Upper lobe of right lung (tissue), 1 donor: Measurements from ENCODE around the gene HIPK1. TPM values are rescaled to one million over a fixed set of nuclear protein-coding genes. Genes with fewer than 3 reads are reported as not detected.
"Not testable (repeated sequence)": the region's sequence is repeated elsewhere in the genome, so short reads cannot be mapped to it uniquely, and the experiment has no call there.

ENCODE experiments used
- ATAC-seq: fragments of 200-7000 bp; cut with Tn5 transposase; one replicate; pipeline ENCODE4 v1.9.1; 2020; ENCODE audit warnings: mild to moderate bottlenecking, moderate library complexity
- DNase-seq: peaks from one replicate; pipeline ENCODE4 v3.0.0-alpha.2; 2020
- H3K27ac ChIP-seq: fragments of 200-600 bp; one replicate; pipeline ENCODE4 v1.8.0; 2022
- H3K27me3 ChIP-seq: fragments of 200-600 bp; one replicate; pipeline ENCODE4 v1.8.0; 2022; ENCODE audit warnings: mild to moderate bottlenecking
- H3K36me3 ChIP-seq: fragments of 200-600 bp; one replicate; pipeline ENCODE4 v1.8.0; 2022
- H3K4me1 ChIP-seq: fragments of 200-600 bp; one replicate; pipeline ENCODE4 v1.8.0; 2022
- H3K4me3 ChIP-seq: fragments of 200-600 bp; one replicate; pipeline ENCODE4 v1.8.0; 2022; ENCODE audit warnings: mild to moderate bottlenecking
- H3K9me3 ChIP-seq: fragments of 200-600 bp; one replicate; pipeline ENCODE4 v1.8.0; 2022
- intact Hi-C: fragments of 100-400 bp; cut with DNase I; formaldehyde crosslinking; loops from one replicate; pipeline ENCODE4 v1.11.0; 2022
- total RNA-seq: library from RNA; stranded (reverse); fragmentation: NEBNext Ultra II Directional; extraction: Animal tissue kit (Norgen Biotek cat#: 25700); gene quantifications from one replicate; pipeline ENCODE4 v1.2.1, GENCODE V29; 2021
- TF ChIP-seq, protein P1 (sequence below): fragments of 200-600 bp; IDR thresholded peaks from one replicate; pipeline ENCODE4 v1.8.0; 2022; ENCODE audit warnings: antibody characterized with exemption
- donor health status: DM: no; HTN: yes; CAD: no; lungs with severe emphysema.

Gene HIPK1
- total RNA-seq, 1 donor from 2014 or later: 77.8 TPM

DNA sequence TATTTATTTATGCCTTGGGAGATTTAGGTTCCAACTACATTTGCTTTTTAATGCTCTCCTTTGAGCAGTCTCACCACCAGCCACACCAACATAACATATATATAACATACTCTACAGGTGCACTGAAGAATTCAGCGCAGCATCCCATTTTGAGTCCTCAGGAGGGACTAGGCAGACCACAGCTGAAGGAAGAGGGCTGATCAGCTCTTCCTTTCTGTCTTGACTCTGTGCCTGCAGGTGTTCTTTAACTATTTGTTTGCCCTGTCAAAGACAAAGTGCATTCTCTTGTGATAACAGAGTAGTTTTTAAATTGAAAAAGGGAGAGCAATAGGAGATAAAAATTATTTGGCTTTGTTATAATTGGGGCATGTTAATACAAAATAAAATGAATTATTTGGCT lies 17.0 kb downstream of the HIPK1 start:
- Histone ChIP-seq H3K27ac (no peak overlapping the region), H3K27me3 (no peaks in the 10 kb centered on the region), H3K9me3 (no peaks in the 10 kb centered on the region), H3K36me3 (peaks cover 16% of the 10 kb centered on the region), H3K4me1 (peaks cover 32% of the 10 kb centered on the region), H3K4me3 (no peak overlapping the region)
- intact Hi-C loops: no loop called here
- ATAC-seq: no peak
- TF ChIP-seq, protein P1, sequence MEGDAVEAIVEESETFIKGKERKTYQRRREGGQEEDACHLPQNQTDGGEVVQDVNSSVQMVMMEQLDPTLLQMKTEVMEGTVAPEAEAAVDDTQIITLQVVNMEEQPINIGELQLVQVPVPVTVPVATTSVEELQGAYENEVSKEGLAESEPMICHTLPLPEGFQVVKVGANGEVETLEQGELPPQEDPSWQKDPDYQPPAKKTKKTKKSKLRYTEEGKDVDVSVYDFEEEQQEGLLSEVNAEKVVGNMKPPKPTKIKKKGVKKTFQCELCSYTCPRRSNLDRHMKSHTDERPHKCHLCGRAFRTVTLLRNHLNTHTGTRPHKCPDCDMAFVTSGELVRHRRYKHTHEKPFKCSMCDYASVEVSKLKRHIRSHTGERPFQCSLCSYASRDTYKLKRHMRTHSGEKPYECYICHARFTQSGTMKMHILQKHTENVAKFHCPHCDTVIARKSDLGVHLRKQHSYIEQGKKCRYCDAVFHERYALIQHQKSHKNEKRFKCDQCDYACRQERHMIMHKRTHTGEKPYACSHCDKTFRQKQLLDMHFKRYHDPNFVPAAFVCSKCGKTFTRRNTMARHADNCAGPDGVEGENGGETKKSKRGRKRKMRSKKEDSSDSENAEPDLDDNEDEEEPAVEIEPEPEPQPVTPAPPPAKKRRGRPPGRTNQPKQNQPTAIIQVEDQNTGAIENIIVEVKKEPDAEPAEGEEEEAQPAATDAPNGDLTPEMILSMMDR: no peak
- DNase-seq: no peak

DNA sequence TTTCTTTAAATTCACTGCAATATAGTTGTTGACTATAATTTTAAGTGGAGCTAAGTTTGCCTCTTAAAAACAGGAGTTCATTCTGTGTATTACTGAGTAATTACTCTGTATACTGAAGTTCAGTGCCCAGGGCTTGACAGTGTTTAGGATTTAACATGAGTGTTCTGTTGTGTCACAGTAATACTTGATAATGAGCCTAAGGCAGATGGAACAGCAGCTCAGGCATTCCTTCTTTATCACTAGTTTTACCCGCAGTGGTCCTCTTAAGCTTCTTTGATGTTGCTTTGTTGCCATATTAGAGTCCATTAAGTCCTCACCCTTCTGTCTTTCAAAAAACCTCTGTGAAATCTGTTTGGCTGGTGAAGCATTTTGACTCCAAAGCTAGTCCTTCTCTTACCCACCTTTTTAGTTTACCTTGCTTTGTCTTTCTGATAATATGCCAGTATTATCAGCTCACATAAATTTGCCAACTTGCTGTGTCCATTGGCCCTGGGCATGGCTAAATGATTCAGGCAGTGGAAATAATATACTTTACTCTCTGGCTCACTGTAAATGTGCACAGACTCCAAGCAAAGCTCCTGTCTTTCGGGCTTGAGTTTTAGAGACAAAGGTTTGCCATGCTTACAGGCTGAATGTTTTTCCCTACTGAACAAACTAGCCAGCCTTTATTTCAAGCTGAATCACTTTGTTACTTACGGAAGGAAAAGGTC lies 17.7 kb downstream of the HIPK1 start:
- TF ChIP-seq, protein P1: no peak
- intact Hi-C loops: no loop called here
- H3K27me3 ChIP-seq: no peaks in the 10 kb centered on the region
- no peaks in the 10 kb centered on the region for H3K9me3 ChIP-seq
- ATAC-seq: no peak
- peaks cover 9% of the 10 kb centered on the region for H3K36me3 ChIP-seq
- no peak for DNase-seq
- no peak overlapping the region for H3K4me3 ChIP-seq
- H3K27ac ChIP-seq: peak overlapping the region; percentile 53
- peaks cover 37% of the 10 kb centered on the region for H3K4me1 ChIP-seq

DNA sequence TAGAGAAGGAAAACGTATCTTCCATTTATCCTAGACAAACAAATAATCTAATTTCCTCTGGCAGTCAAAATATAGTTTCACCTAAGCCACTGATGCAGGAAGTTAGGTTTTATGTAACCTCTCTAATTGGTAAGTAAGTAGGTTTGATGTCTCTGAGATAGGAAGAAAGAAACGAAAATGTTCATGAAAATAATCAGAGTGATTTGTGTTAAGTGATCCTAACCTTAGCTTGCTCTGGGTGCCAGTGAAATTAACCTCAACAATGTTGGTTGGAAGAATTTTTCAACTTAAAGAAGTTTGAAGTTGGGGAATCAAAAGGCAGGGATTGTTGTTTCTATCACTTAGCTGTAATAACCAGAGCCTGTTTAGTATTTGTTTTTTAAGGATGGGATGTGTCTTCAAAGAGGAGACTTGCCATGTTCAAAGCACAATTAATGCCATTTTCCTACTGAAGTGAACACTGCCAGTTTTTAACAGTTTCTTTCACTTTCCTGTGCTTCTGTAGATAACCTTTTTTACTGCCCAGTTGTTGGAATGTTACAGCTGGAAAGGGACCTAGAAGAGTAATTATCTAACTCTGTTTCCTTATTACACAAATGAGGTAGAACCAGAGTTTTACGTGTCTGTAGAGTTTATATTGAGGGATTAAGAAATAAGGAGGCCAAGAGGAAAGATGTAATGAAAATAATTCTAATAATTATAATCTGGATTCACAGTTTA lies 18.4 kb downstream of the HIPK1 start:
- ATAC-seq: no peak
- Histone ChIP-seq H3K4me1 (peaks cover 41% of the 10 kb centered on the region), H3K27ac (peak overlapping the region; percentile 53), H3K4me3 (no peak overlapping the region), H3K27me3 (no peaks in the 10 kb centered on the region), H3K9me3 (no peaks in the 10 kb centered on the region), H3K36me3 (peaks cover 2% of the 10 kb centered on the region)
- intact Hi-C loops: no loop called here
- DNase-seq: no peak
- TF ChIP-seq, protein P1: no peak

DNA sequence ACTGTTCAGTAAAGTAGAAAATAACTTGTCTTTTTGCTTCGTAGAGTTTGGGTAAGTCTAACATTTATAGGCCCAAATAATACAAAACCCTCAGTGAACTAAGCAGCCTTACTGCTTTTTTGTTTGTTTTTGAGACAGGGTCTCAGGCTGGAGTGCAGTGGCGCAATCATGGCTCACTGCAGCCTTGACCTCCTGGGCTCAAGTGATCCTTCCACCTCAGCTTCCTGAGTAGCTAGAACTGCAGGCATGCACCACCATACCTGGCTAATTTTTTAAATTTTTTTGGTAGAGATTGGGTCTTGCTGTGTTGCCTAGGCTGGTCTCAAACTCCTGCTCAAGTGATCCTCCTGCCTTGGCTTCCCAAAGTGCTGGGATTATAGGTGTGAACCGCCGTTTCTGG lies 19.0 kb downstream of the HIPK1 start:
- not testable (repeated sequence) for DNase-seq, ATAC-seq
- H3K4me1 ChIP-seq: peaks cover 47% of the 10 kb centered on the region

DNA sequence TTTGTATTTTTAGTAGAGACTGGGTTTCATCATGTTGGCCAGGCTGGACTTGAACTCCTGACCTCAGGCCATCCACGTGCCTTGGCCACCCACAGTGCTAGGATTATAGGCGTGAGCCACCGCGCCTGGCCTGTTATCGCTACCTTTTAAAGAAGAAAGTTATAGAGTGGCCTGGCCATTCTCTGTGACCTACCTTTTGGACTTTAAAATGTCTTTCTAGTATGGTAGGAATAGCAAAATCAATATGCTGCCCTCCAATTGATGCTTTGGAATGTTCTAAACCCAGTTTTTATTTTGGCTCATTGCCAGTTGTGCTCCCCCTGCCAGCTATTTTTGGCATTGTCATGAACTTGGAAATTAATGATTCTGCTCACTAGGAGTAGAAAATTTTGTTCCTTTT lies 19.9 kb downstream of the HIPK1 start:
- intact Hi-C loops: no loop called here
- H3K36me3 ChIP-seq: peaks cover 7% of the 10 kb centered on the region
- no peaks in the 10 kb centered on the region for H3K9me3 ChIP-seq
- peaks cover 47% of the 10 kb centered on the region for H3K4me1 ChIP-seq
- no peak overlapping the region for H3K4me3 ChIP-seq
- ATAC-seq (no peak), DNase-seq (no peak)
- no peaks in the 10 kb centered on the region for H3K27me3 ChIP-seq
- TF ChIP-seq, protein P1: peak; percentile 38
- no peak overlapping the region for H3K27ac ChIP-seq

More for the DNA sequence above, 19.0 kb downstream of the HIPK1 start:
- H3K36me3 ChIP-seq, intact Hi-C loops, H3K9me3 ChIP-seq, H3K4me3 ChIP-seq, H3K27me3 ChIP-seq: not testable (repeated sequence)
- H3K27ac ChIP-seq: peak overlapping the region; percentile 53

DNA sequence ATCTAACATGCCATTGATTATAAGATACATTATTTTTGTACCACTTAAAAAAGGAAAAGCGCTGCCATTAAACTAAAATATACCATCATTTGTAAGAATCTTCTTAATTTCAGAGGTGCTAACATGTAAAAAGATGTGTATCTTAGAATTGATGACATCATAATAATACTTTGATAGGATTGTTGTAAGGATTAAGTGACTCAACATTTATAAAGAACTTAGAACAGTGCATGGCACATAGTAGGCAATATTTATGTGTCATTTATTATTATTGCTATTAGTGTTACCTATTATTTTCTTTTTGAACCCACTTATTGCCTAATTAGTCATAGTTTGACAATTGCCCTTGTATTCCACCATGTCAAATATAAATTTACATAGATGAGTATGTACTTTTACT lies 21.8 kb downstream of the HIPK1 start:
- Histone ChIP-seq H3K27ac (no peak overlapping the region), H3K36me3 (peaks cover 23% of the 10 kb centered on the region), H3K9me3 (no peaks in the 10 kb centered on the region), H3K27me3 (no peaks in the 10 kb centered on the region), H3K4me1 (peaks cover 46% of the 10 kb centered on the region), H3K4me3 (no peak overlapping the region)
- intact Hi-C loops: no loop called here
- DNase-seq: no peak
- TF ChIP-seq, protein P1: no peak
- no peak for ATAC-seq
